Articular chondrocyte of knee joint (primary cell): ENCODE results near the gene ENAM. TPM values are rescaled to one million over a fixed set of nuclear protein-coding genes. Genes with fewer than 3 reads are reported as not detected.

Experiments used
- total RNA-seq: library from RNA; depleted of rRNA; stranded (reverse); fragments of >200 nt; gene quantifications from 2 replicates; pipeline ENCODE4 v1.2.3, GENCODE V29; 2012

ENAM gene
- total RNA-seq: 0.11 and 0.13 TPM in 2 replicates

GRCh38 chr4:70628444-70628843 is at the start of gene ENAM:
Gene ENAM (plus strand): TSS chr4:70628744. CDS start chr4:70629501, 757 bp downstream.

DNA sequence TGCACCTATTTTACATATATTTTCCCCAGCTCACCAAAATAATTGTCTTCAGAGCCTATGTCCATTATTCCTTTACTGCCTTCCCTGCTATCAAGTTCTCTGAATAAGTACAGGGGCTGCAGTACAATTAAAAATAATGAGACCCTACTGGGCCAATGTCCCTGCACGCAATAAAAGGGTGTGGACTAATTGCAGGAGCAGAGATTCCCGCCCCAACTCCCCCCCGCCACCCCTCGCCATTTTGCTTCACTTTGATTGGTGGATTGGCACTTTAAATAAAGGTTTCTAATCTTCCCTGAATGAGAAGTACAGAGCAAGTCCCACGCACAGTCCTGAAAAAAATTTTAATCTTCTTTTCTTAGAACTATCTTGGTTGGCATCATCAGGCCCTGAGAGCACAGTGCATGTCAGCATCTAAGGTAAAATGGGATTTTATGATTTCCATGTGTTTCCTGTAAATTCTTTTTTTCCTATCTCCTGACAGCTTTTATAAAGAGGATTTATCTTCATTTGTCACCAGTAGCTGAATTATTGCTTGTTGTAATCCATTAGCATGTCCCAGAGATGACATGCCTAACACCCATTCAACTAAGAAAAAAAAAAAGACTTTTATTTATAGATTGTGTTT is 36.5 kb upstream of the ENAM start, which contains the start of gene AMBN:
AMBN (plus strand) TSS at position 302 of the 628 bp plus-strand sequence; CDS start at position 405, 103 bp downstream.

DNA sequence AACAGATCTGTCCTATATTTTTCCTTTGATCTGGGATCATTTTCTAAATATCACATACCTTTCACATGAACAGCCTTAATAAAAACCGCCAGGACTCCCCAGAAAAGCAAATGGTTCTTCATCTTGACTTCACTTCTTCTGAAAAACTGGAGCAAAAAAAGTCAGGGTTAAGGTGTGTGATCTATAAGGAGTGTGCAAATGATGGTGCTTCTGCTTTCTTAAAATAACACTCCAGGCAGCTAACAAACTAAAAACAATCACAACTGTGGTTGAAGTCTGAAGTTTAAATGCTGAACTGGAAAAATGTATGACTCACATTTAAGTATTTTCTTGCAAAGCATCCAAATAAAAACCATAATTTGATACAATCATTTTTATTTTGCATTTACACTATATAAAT is 37.8 kb downstream of the ENAM start, which contains the start of gene JCHAIN:
JCHAIN (minus strand) TSS at position 140 of the 400 bp plus-strand sequence; CDS start at position 122, 18 bp downstream.

DNA sequence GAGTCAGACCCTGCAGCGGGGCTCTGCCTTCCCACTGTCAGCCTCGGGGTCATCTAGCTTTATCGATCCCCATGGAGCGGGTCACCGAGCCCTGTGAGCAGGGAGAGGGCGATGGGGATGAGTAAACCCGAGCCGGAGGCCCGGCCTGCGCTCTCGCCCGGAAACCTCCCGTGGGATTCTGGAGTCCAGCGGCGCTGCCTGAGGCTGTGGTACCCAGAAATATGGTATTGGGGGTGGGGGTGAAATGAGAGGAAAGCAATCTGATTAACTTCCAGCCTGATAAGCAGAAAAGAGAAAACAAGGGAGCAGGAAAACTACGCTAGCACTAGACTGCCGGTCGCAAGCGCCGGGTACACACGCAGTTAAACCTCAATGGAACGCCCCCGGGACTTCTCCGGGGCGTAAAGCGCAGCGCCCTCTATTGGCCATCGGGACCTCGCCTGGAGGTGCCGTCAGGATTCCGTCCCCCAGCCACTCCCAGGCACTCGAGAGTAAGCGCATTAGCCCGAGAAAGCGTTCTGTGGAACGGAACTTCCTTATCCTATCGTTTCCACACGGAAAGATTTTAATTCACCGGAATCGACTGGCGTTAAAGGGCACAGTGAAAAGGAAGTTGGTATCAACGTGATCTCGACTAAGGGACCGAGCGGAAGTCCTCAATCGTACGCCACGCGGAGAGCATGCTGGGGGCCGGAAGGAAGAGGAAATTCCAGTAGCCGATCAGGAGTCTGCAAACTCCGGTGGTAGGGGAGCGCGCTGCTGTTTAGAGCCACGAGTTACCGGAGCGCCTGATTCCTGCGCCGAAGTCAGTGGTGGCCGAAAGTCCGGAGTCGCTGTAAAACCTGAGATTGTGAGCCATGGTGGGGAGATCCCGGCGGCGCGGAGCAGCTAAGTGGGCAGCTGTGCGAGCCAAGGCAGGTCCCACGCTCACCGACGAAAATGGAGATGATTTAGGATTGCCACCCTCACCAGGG is 59.6 kb downstream of the ENAM start, which contains the start of gene UTP3:
UTP3 (plus strand) TSS at position 712 of the 974 bp plus-strand sequence; CDS start at position 858, 146 bp downstream.

Other genes with a start within 250 kb of the ENAM start
- gene SMR3B, start 245.6 kb upstream of the ENAM start, total RNA-seq: not detected in 2 replicates
- not detected in 2 replicates for gene OPRPN, start 230.8 kb upstream of the ENAM start, total RNA-seq
- not detected in 2 replicates for gene MUC7, start 156.5 kb upstream of the ENAM start, total RNA-seq
- gene AMTN, start 110.2 kb upstream of the ENAM start, total RNA-seq: 0.43 TPM in 1 of 2 replicates, not detected in the other
- not detected in 2 replicates for gene AMBN, start 36.5 kb upstream of the ENAM start, total RNA-seq
- gene JCHAIN, start 37.8 kb downstream of the ENAM start, total RNA-seq: 6.4 and 25.7 TPM in 2 replicates
- gene UTP3, start 59.8 kb downstream of the ENAM start, total RNA-seq: 17.9 and 19.2 TPM in 2 replicates
- gene RUFY3, start 93.2 kb downstream of the ENAM start, total RNA-seq: 52.9 and 60.9 TPM in 2 replicates
- gene GRSF1, start 211.1 kb downstream of the ENAM start, total RNA-seq: 82.6 and 94.5 TPM in 2 replicates